Activated naive CD8-positive, alpha-beta T cell treated with anti-CD3 and anti-CD28 coated beads, Interleukin-2, amount 10 ng/mL, durations not matched to agents 7 days and 5 days (primary cell): ENCODE data around the gene FNDC3B. TPM values are rescaled to one million over a fixed set of nuclear protein-coding genes. Genes with fewer than 3 reads are reported as not detected.

Source experiments
- ATAC-seq: fragments of 150-1000 bp; cut with Tn5 transposase; one replicate; pipeline ENCODE4 v1.10.0; 2021; ENCODE audit warnings: low read depth, moderate library complexity
- POLR2A ChIA-PET: fragments of 350-600 bp; sonication (Branson Sonifier 250); formaldehyde crosslinking; loops from one replicate; lab custom pipeline; 2021; ENCODE audit warnings: antibody characterized with exemption; lab: Charles Lee
- DNase-seq: peaks from one replicate; pipeline ENCODE4 v3.0.0; 2021
- H3K27ac Mint-ChIP-seq: one replicate; pipeline ENCODE4 v1.8.0; 2022; ENCODE audit warnings: mild to moderate bottlenecking, mixed read lengths
- H3K27me3 Mint-ChIP-seq: one replicate; pipeline ENCODE4 v1.8.0; 2022; ENCODE audit warnings: mild to moderate bottlenecking, moderate library complexity, mixed read lengths
- H3K36me3 Mint-ChIP-seq: one replicate; pipeline ENCODE4 v1.8.0; 2021; ENCODE audit warnings: mild to moderate bottlenecking, mixed read lengths
- H3K4me1 Mint-ChIP-seq: one replicate; pipeline ENCODE4 v1.8.0; 2021; ENCODE audit warnings: mixed read lengths
- H3K4me3 Mint-ChIP-seq: one replicate; pipeline ENCODE4 v1.8.0; 2022; ENCODE audit warnings: mild to moderate bottlenecking, moderate library complexity, mixed read lengths
- H3K9me3 Mint-ChIP-seq: one replicate; pipeline ENCODE4 v1.8.0; 2021; ENCODE audit warnings: mixed read lengths
- total RNA-seq, 2 experiments: library from RNA; stranded (reverse); gene quantifications; one replicate each; pipeline ENCODE4 v1.2.3, GENCODE V29; 2021

FNDC3B gene
- total RNA-seq, 2 experiments from 2014 or later: 15.8 to 16.3 TPM

DNA sequence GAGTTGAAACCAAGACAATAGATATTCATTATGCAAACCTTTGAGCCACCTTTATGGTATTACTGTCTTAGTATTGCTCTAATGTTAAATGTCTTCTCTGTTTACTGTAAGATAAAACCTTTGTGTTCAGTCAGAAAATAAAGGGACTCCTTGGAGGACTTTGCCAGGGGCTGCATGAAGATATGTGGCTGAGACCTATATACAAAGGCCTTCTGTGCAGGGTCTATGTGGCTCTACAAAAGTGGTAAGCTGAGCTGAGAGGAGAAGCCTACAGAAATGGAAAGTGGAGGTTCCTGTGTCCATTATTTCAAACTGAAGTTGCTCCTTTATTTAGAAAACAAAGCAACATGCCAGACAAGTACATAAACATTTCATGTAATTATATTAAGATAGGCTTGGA is 131.5 kb downstream of the FNDC3B start:
- peaks cover 2% of the 10 kb centered on the region for H3K9me3 Mint-ChIP-seq
- POLR2A ChIA-PET: no interaction called here
- no peaks in the 10 kb centered on the region for H3K36me3 Mint-ChIP-seq
- no peaks in the 10 kb centered on the region for H3K27me3 Mint-ChIP-seq
- no peak for DNase-seq
- H3K4me3 Mint-ChIP-seq: no peak overlapping the region
- peaks cover 6% of the 10 kb centered on the region for H3K4me1 Mint-ChIP-seq
- ATAC-seq: no peak
- no peak overlapping the region for H3K27ac Mint-ChIP-seq

DNA sequence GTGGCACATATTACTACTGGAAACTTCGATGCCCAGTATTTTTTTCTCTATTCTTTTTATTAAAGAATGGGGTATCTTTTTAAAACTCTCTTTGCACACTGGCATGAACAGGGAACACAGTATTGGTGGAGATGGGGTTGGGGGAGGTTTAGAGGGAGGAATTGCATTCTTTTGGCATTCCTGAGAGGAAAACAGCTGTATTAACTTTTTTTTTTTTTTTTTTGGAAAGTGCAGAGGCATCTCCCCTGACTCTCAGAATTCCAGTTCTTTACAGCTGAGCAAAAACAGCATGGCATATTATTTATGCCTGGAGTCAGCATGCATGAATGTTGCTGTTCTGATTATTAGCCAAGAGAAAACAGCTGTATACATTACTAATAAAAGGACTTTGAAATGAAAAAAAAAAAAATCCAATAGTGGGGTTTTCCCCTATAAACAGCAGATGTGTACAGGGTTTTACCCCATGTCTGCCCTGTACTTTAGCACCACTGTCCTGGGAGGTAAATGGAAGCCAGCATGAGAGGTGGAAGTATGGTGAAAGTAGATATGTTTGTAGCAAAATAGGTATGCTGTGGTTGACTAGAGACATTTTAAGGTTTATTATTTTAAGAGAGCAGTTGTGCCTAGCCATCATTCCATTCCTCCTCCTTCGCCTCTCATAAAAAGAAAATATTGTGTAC is 132.2 kb downstream of the FNDC3B start:
- H3K27me3 Mint-ChIP-seq: no peaks in the 10 kb centered on the region
- H3K27ac Mint-ChIP-seq: no peak overlapping the region
- ATAC-seq (no peak), DNase-seq (no peak)
- H3K4me1 Mint-ChIP-seq: peaks cover 6% of the 10 kb centered on the region
- no peak overlapping the region for H3K4me3 Mint-ChIP-seq
- no peaks in the 10 kb centered on the region for H3K36me3 Mint-ChIP-seq
- POLR2A ChIA-PET: no interaction called here
- peaks cover 2% of the 10 kb centered on the region for H3K9me3 Mint-ChIP-seq

- Mint-ChIP-seq H3K4me1 (peaks cover 6% of the 10 kb centered on the region), H3K36me3 (peaks cover 5% of the 10 kb centered on the region), H3K27ac (no peak overlapping the region), H3K9me3 (peaks cover 2% of the 10 kb centered on the region), H3K4me3 (no peak overlapping the region), H3K27me3 (no peaks in the 10 kb centered on the region)
- POLR2A ChIA-PET: no interaction called here
- DNase-seq: no peak
- no peak for ATAC-seq
Measured at GRCh38 chr3:172173316-172174254, 134.2 kb downstream of the FNDC3B start.

- H3K4me1 Mint-ChIP-seq: peaks cover 1% of the 10 kb centered on the region
- ATAC-seq (no peak), DNase-seq (no peak)
- no peaks in the 10 kb centered on the region for H3K27me3 Mint-ChIP-seq
- H3K27ac Mint-ChIP-seq: no peak overlapping the region
- peaks cover 2% of the 10 kb centered on the region for H3K9me3 Mint-ChIP-seq
- peaks cover 5% of the 10 kb centered on the region for H3K36me3 Mint-ChIP-seq
- POLR2A ChIA-PET: no interaction called here
- no peak overlapping the region for H3K4me3 Mint-ChIP-seq
Measured at GRCh38 chr3:172174513-172175253, 135.3 kb downstream of the FNDC3B start.

DNA sequence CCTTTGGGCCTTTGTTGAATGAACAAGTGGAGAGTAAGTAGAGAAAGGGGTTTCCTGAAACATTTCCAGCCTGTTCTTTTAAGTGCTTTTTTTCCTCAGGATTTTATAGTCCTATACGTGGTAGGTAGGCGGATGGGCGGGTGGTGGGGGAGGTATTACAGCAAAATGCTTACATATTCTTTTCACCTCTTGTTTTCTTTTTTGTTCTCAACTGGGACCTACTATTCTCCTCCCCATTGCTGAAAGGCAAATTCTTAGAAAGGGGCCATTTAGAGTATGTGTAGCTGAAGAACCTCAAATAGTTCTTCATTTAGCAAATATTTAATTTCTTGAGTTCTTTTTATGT is 135.8 kb downstream of the FNDC3B start:
- no peaks in the 10 kb centered on the region for H3K27me3 Mint-ChIP-seq
- H3K27ac Mint-ChIP-seq: no peak overlapping the region
- peaks cover 1% of the 10 kb centered on the region for H3K4me1 Mint-ChIP-seq
- no peak overlapping the region for H3K4me3 Mint-ChIP-seq
- POLR2A ChIA-PET: no interaction called here
- H3K9me3 Mint-ChIP-seq: peaks cover 2% of the 10 kb centered on the region
- DNase-seq (no peak), ATAC-seq (no peak)
- H3K36me3 Mint-ChIP-seq: peaks cover 8% of the 10 kb centered on the region

DNA sequence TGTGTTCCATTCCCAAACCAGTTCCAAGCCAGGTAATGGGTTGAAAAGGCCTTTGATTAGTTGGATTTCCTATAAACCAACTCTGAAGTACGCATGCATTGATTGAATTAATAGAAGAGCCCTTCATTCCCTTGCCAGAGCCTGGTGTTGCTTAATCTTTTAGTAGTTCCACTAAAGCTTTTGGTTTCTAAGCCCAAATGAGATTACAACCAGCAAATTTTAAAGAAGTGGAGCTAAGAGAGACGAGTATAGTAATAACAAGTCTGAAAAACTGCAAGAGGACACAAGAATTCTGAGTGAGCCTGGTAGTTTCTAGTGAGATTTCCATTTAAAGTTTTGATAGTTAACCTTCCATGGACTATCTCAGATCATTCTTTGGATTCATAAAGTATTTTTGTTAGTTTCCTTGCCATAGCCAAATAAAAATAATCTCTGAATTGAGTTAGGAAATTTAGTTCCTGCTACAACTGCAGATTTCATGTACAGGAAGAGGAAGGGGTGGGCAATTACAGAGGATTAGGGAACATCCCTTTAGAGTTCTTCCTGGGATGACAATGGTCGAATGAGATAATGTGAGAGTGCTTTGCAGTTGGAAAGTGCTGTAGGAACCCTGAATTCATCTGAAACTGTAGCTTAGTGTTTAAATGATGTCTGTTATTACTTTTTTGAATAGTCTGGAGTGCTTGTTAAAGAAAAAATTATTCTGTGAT is 136.8 kb downstream of the FNDC3B start:
- POLR2A ChIA-PET: no interaction called here
- H3K4me1 Mint-ChIP-seq: peaks cover 1% of the 10 kb centered on the region

DNA sequence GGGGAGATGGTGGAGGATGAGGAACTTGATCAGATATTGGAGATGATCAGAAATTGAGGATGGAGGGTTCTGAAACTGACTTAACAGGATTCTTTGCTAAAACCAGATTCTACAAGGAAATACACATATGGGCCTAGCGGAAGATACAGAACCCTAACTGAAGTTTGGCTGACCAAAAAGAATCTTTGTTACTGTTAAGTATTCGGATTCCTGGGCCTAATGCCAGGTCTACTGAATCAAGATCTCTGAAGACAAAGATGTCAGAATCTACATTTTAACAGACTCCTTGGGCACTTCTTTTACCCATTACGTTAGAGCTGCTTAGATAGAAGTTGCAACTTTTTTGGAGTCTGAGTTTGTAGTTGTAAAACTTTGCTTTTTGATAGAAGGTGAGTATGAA is 137.7 kb downstream of the FNDC3B start:
- POLR2A ChIA-PET: no interaction called here
- no peak for ATAC-seq

More for the DNA sequence above, 136.8 kb downstream of the FNDC3B start:
- Mint-ChIP-seq H3K27ac (no peak overlapping the region), H3K9me3 (peaks cover 2% of the 10 kb centered on the region), H3K4me3 (no peak overlapping the region), H3K27me3 (no peaks in the 10 kb centered on the region), H3K36me3 (peaks cover 11% of the 10 kb centered on the region)
- no peak for DNase-seq
- no peak for ATAC-seq

GRCh38 chr3:172177803-172178316 is 138.5 kb downstream of the FNDC3B start:
- H3K4me3 Mint-ChIP-seq: no peak overlapping the region
- no peaks in the 10 kb centered on the region for H3K27me3 Mint-ChIP-seq
- no peak overlapping the region for H3K27ac Mint-ChIP-seq
- H3K9me3 Mint-ChIP-seq: peaks cover 2% of the 10 kb centered on the region
- DNase-seq (no peak), ATAC-seq (no peak)
- POLR2A ChIA-PET: no interaction called here
- peaks cover 11% of the 10 kb centered on the region for H3K36me3 Mint-ChIP-seq
- H3K4me1 Mint-ChIP-seq: peaks cover 5% of the 10 kb centered on the region

More for the DNA sequence above, 137.7 kb downstream of the FNDC3B start:
- H3K27ac Mint-ChIP-seq: no peak overlapping the region
- H3K4me3 Mint-ChIP-seq: no peak overlapping the region
- H3K36me3 Mint-ChIP-seq: peaks cover 11% of the 10 kb centered on the region
- peaks cover 4% of the 10 kb centered on the region for H3K4me1 Mint-ChIP-seq
- no peaks in the 10 kb centered on the region for H3K27me3 Mint-ChIP-seq
- DNase-seq: no peak
- H3K9me3 Mint-ChIP-seq: peaks cover 2% of the 10 kb centered on the region

DNA sequence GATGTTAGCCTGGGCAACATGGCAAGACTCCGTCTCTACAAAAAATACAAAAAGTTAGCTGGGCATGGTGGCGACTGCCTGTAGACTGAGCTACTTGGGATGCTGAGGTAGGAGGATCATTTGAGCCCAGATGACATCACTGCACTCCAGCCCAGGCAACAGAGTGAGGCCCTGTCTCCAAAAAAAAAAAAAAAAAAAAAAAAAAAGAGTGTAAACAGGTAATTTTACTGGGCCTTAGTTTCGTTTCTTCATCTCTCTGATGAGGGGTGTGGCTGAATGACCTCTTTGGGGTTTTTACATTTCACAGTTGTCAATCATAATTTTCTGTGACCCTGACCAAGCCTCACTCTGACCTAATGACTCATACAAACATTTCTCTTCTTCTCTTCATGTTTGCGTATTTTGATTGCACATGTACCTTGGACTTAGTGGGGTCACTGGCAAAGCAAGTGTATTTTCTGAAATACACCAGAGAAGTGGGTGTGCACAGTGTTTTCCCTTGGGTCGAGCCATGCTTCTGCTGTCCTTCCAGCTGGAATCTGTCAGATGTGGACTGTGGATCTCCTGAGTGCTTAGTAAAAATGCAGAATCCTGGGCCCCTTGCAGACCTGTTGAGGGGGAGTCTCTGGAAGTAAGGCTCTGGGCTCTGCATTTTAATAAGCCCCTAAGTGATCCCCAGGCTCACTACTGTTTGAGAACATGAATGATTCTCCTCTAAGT is 140.5 kb downstream of the FNDC3B start:
- Mint-ChIP-seq H3K27ac (no peak overlapping the region), H3K4me3 (no peak overlapping the region), H3K36me3 (peaks cover 11% of the 10 kb centered on the region), H3K9me3 (no peaks in the 10 kb centered on the region), H3K4me1 (peaks cover 5% of the 10 kb centered on the region), H3K27me3 (no peaks in the 10 kb centered on the region)
- DNase-seq: no peak
- ATAC-seq: no peak
- POLR2A ChIA-PET: no interaction called here

- no peak for ATAC-seq
- Mint-ChIP-seq H3K9me3 (no peaks in the 10 kb centered on the region), H3K4me3 (no peak overlapping the region), H3K36me3 (peaks cover 11% of the 10 kb centered on the region), H3K27ac (no peak overlapping the region), H3K4me1 (peaks cover 4% of the 10 kb centered on the region), H3K27me3 (no peaks in the 10 kb centered on the region)
- POLR2A ChIA-PET: no interaction called here
- DNase-seq: no peak
Measured at GRCh38 chr3:172180473-172180872, 141.1 kb downstream of the FNDC3B start.

- no peak for DNase-seq
- no peaks in the 10 kb centered on the region for H3K27me3 Mint-ChIP-seq
- peaks cover 4% of the 10 kb centered on the region for H3K4me1 Mint-ChIP-seq
- peak overlapping the region; percentile 61 for H3K27ac Mint-ChIP-seq
- ATAC-seq: no peak
- H3K9me3 Mint-ChIP-seq: no peaks in the 10 kb centered on the region
- peaks cover 11% of the 10 kb centered on the region for H3K36me3 Mint-ChIP-seq
- H3K4me3 Mint-ChIP-seq: no peak overlapping the region
- POLR2A ChIA-PET: no interaction called here
Measured at GRCh38 chr3:172181932-172182586, 142.7 kb downstream of the FNDC3B start.

DNA sequence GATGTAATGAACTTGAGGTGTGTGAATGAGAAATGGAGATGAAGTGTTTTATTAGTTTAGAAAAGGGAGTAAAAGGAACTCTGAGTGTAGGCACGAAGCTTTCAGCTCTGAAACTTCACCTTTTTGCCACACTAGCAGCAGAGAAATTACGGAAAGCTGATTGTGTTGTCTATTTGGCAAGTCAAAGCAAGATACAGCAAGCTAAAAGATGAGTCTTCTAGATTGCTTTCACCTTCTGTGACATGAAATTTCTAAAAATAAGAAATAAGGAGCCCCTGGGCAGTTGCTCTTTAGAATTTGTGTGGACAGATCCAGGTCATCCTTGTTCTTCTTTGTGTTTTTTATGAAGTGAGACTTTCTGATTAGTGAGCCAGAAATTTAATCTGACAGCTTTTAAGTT is 143.4 kb downstream of the FNDC3B start:
- Mint-ChIP-seq H3K36me3 (peaks cover 11% of the 10 kb centered on the region), H3K27me3 (no peaks in the 10 kb centered on the region), H3K4me3 (no peak overlapping the region), H3K27ac (no peak overlapping the region), H3K4me1 (peaks cover 4% of the 10 kb centered on the region), H3K9me3 (no peaks in the 10 kb centered on the region)
- DNase-seq: no peak
- POLR2A ChIA-PET: no interaction called here
- no peak for ATAC-seq
